GM23338 (cell line): ENCODE measurements around the gene TXN. TPM values are rescaled to one million over a fixed set of nuclear protein-coding genes. Genes with fewer than 3 reads are reported as not detected.
"Not testable (repeated sequence)": the region's sequence is repeated elsewhere in the genome, so short reads cannot be mapped to it uniquely, and the experiment has no call there.

Source experiments
- ATAC-seq: fragments of 200-7000 bp; cut with Tn5 transposase; 3 replicates; pipeline ENCODE4 v1.9.1; 2020
- DNase-seq: peaks from one replicate; pipeline ENCODE4 v3.0.0-alpha.2; 2015; ENCODE audit warnings: low spot score
- H2AFZ ChIP-seq: fragments of 200-600 bp; sonication (generic); 2 replicates; pipeline ENCODE4 v1.8.0; 2016; ENCODE audit warnings: antibody characterized with exemption, mild to moderate bottlenecking, moderate library complexity
- H3F3A ChIP-seq: fragments of 200-600 bp; sonication (generic); replicated peaks from 2 replicates; pipeline ENCODE4 v1.8.0; 2017; ENCODE audit warnings: antibody characterized with exemption, mixed run types, low read depth
- H3K27ac ChIP-seq: fragments of 200-600 bp; sonication (generic); 2 replicates; pipeline ENCODE4 v1.6.1; 2016; ENCODE audit warnings: low read depth
- H3K27me3 ChIP-seq: fragments of 200-600 bp; sonication (generic); 2 replicates; pipeline ENCODE4 v1.8.0; 2016; ENCODE audit warnings: mild to moderate bottlenecking, mixed run types, moderate library complexity; ENCODE audit not compliant: insufficient read depth
- H3K36me3 ChIP-seq: fragments of 200-600 bp; sonication (generic); 2 replicates; pipeline ENCODE4 v1.8.0; 2016; ENCODE audit warnings: mild to moderate bottlenecking; ENCODE audit not compliant: insufficient read depth
- H3K4me1 ChIP-seq: fragments of 200-600 bp; sonication (generic); 2 replicates; pipeline ENCODE4 v1.8.0; 2016; ENCODE audit warnings: mild to moderate bottlenecking, moderate library complexity; ENCODE audit not compliant: insufficient read depth
- H3K4me2 ChIP-seq: fragments of 200-600 bp; sonication (generic); 2 replicates; pipeline ENCODE4 v1.7.1; 2017; ENCODE audit warnings: mixed run types
- H3K4me3 ChIP-seq: fragments of 200-600 bp; sonication (generic); 2 replicates; pipeline ENCODE4 v1.6.1; 2016; ENCODE audit warnings: mixed run types
- H3K79me2 ChIP-seq: fragments of 200-600 bp; sonication (generic); replicated peaks from 2 replicates; pipeline ENCODE4 v1.8.0; 2017; ENCODE audit warnings: mild to moderate bottlenecking; ENCODE audit not compliant: insufficient read depth
- H3K9me2 ChIP-seq: fragments of 200-600 bp; sonication (generic); 2 replicates; pipeline ENCODE4 v1.8.0; 2017; ENCODE audit not compliant: insufficient read depth
- H4K20me1 ChIP-seq: fragments of 200-600 bp; sonication (generic); replicated peaks from 2 replicates; pipeline ENCODE4 v1.8.0; 2017; ENCODE audit warnings: mild to moderate bottlenecking; ENCODE audit not compliant: insufficient read depth
- H3K27ac Mint-ChIP-seq: 2 replicates; pipeline ENCODE4 v1.8.0; 2020; ENCODE audit warnings: inconsistent platforms, mild to moderate bottlenecking, moderate library complexity, mixed read lengths
- H3K27me3 Mint-ChIP-seq: 3 replicates; pipeline ENCODE4 v1.8.0; 2022; ENCODE audit warnings: low read depth, mild to moderate bottlenecking, moderate library complexity, mixed read lengths, inconsistent platforms; ENCODE audit not compliant: insufficient read depth, poor library complexity
- H3K36me3 Mint-ChIP-seq: 3 replicates; pipeline ENCODE4 v1.8.0; 2021; ENCODE audit warnings: low read depth, mild to moderate bottlenecking, inconsistent platforms, moderate library complexity, mixed read lengths
- H3K4me1 Mint-ChIP-seq: 3 replicates; pipeline ENCODE4 v1.8.0; 2020; ENCODE audit warnings: mild to moderate bottlenecking, inconsistent platforms, mixed read lengths
- H3K4me3 Mint-ChIP-seq: 3 replicates; pipeline ENCODE4 v1.8.0; 2021; ENCODE audit warnings: moderate library complexity, mild to moderate bottlenecking, inconsistent platforms, mixed read lengths
- H3K9me3 Mint-ChIP-seq: 3 replicates; pipeline ENCODE4 v1.8.0; 2020; ENCODE audit warnings: moderate library complexity, mild to moderate bottlenecking, inconsistent platforms, mixed read lengths
- CREB1 ChIP-seq: fragments of 250-450 bp; sonication (Bioruptor Pico); IDR thresholded peaks from 2 replicates; pipeline ENCODE4 v1.5.0; 2020; ENCODE audit warnings: low read depth, mild to moderate bottlenecking, moderate library complexity
- EZH2 ChIP-seq: fragments of 200-600 bp; sonication (generic); IDR thresholded peaks from one replicate; pipeline ENCODE4 v1.8.0; 2017; ENCODE audit warnings: antibody characterized with exemption, mild to moderate bottlenecking, low read depth; ENCODE audit not compliant: unreplicated experiment
- EZH2phosphoT487 ChIP-seq: fragments of 200-600 bp; sonication (generic); IDR thresholded peaks from one replicate; pipeline ENCODE4 v1.8.1; 2018; ENCODE audit warnings: antibody characterized with exemption; ENCODE audit not compliant: unreplicated experiment
- NANOG ChIP-seq: IDR thresholded peaks from 2 replicates; pipeline ENCODE4 v1.6.1; 2016; ENCODE audit warnings: antibody characterized with exemption, borderline replicate concordance
- polyA plus RNA-seq: library from polyadenylated mRNA; unstranded; fragments of >200 nt; fragmentation: Nextera tagmentation; extraction: Ambion mirVana; gene quantifications from 2 replicates; pipeline ENCODE4 v1.2.1, GENCODE V29; 2016
- total RNA-seq: library from RNA; depleted of rRNA; stranded (reverse); fragments of >200 nt; shearing (Covaris generic); gene quantifications from 2 replicates; pipeline ENCODE4 v1.2.3, GENCODE V29; 2014
- TF ChIP-seq, protein P1 (sequence below), 2 experiments: fragments of 200-600 bp in 1 of 2; sonication (generic) in 1 of 2; conservative IDR thresholded peaks; 2 replicates each; pipeline versions ENCODE4 v1.5.1 to v1.6.1; 2016 to 2017; ENCODE audit warnings: antibody characterized with exemption in 2 of 2, low read depth in 2 of 2, mild to moderate bottlenecking in 2 of 2, moderate library complexity in 1 of 2
- TF ChIP-seq, protein P2 (sequence below): fragments of 250-450 bp; sonication (Bioruptor Pico); IDR thresholded peaks from 2 replicates; pipeline ENCODE4 v1.5.0; 2020; ENCODE audit warnings: mild to moderate bottlenecking, moderate library complexity

The TXN gene
- total and polyA plus RNA-seq, 2 experiments from 2014 or later = 177 to 1,031 TPM

GRCh38 chr9:110252509-110253139 is 3.7 kb downstream of the TXN start (continued):
- TF ChIP-seq EZH2 = no peak
- TF ChIP-seq, protein P1, sequence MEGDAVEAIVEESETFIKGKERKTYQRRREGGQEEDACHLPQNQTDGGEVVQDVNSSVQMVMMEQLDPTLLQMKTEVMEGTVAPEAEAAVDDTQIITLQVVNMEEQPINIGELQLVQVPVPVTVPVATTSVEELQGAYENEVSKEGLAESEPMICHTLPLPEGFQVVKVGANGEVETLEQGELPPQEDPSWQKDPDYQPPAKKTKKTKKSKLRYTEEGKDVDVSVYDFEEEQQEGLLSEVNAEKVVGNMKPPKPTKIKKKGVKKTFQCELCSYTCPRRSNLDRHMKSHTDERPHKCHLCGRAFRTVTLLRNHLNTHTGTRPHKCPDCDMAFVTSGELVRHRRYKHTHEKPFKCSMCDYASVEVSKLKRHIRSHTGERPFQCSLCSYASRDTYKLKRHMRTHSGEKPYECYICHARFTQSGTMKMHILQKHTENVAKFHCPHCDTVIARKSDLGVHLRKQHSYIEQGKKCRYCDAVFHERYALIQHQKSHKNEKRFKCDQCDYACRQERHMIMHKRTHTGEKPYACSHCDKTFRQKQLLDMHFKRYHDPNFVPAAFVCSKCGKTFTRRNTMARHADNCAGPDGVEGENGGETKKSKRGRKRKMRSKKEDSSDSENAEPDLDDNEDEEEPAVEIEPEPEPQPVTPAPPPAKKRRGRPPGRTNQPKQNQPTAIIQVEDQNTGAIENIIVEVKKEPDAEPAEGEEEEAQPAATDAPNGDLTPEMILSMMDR (conservative IDR thresholded peaks at IDR 0.05; ENCODE audit: low read depth in 2 of 2) = no peak

- not testable (repeated sequence) for H3F3A ChIP-seq, H3K9me3 Mint-ChIP-seq, H3K4me3 ChIP-seq, H3K27me3 Mint-ChIP-seq, H3K27ac Mint-ChIP-seq, H3K4me2 ChIP-seq, H3K27ac ChIP-seq, DNase-seq, ATAC-seq, H3K9me2 ChIP-seq, H2AFZ ChIP-seq, H3K4me3 Mint-ChIP-seq, H3K27me3 ChIP-seq
- peaks cover 90% of the 10 kb centered on the region for H3K79me2 ChIP-seq
- Mint-ChIP-seq H3K36me3 (peaks cover 34% of the 10 kb centered on the region), H3K4me1 (peaks cover 24% of the 10 kb centered on the region)
- H3K4me1 ChIP-seq = peaks cover 12% of the 10 kb centered on the region
- H4K20me1 ChIP-seq = peaks cover 31% of the 10 kb centered on the region
- peaks cover 16% of the 10 kb centered on the region for H3K36me3 ChIP-seq
Measured at GRCh38 chr9:110251770-110252169, 4.5 kb downstream of the TXN start.

DNA sequence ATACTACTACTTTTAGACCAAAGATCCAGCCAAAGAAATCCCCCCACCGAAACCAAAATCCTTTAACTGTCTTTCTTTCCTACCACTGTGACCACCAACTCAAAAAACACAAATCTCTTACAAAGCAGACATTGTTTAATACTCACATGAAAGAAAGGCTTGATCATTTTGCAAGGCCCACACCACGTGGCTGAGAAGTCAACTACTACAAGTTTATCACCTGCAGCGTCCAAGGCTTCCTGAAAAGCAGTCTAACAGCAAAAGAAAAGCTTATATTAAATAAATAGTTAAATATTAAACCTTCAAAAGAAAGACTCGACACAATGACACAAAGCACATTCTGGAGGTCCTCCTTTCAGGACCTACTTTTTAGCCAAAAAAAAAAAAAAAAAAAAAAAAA is 5.1 kb downstream of the TXN start:
- H3K27me3 Mint-ChIP-seq = peaks cover 9% of the 10 kb centered on the region
- peaks cover 24% of the 10 kb centered on the region for H3K4me1 Mint-ChIP-seq
- DNase-seq (no peak), ATAC-seq (no peak)
- Histone ChIP-seq H3K4me3 (no peak overlapping the region), H3K79me2 (peaks cover 93% of the 10 kb centered on the region), H3K36me3 (peaks cover 16% of the 10 kb centered on the region), H4K20me1 (peaks cover 33% of the 10 kb centered on the region), H3K27me3 (no peaks in the 10 kb centered on the region), H3K27ac (no peak overlapping the region), H3K4me2 (no peak overlapping the region), H3K9me2 (no peaks in the 10 kb centered on the region), H3K4me1 (peaks cover 12% of the 10 kb centered on the region), H2AFZ (no peak overlapping the region), H3F3A (no peaks in the 10 kb centered on the region)
- TF ChIP-seq EZH2phosphoT487 (no peak), NANOG (no peak)
- no peak overlapping the region for H3K4me3 Mint-ChIP-seq
- peaks cover 40% of the 10 kb centered on the region for H3K36me3 Mint-ChIP-seq
- H3K27ac Mint-ChIP-seq = no peak overlapping the region
- H3K9me3 Mint-ChIP-seq = peaks cover 2% of the 10 kb centered on the region; the same call in 1 of the 3 replicates

DNA sequence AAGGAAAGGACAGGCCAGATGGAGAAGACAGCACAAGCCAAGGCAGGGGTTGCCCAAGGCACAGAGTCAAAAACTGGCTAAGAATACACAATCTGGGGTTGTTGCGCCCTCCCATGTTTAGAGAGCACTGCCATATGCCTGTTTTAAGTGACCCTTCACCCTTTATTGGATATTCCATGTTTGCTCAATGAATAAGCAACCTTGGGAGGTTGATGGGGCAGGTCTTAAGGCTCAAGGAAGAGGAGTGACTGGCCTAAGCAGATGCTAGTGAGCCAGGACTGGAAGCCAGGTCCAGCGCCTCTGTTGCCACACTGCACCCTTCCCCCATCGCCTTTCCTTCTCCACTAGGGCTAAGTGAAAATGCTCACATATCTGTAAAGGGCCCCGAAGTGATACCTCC is 6.7 kb downstream of the TXN start:
- DNase-seq = no peak
- TF ChIP-seq CREB1 (CRISPR knock-in tag) = no peak
- TF ChIP-seq, protein P2, sequence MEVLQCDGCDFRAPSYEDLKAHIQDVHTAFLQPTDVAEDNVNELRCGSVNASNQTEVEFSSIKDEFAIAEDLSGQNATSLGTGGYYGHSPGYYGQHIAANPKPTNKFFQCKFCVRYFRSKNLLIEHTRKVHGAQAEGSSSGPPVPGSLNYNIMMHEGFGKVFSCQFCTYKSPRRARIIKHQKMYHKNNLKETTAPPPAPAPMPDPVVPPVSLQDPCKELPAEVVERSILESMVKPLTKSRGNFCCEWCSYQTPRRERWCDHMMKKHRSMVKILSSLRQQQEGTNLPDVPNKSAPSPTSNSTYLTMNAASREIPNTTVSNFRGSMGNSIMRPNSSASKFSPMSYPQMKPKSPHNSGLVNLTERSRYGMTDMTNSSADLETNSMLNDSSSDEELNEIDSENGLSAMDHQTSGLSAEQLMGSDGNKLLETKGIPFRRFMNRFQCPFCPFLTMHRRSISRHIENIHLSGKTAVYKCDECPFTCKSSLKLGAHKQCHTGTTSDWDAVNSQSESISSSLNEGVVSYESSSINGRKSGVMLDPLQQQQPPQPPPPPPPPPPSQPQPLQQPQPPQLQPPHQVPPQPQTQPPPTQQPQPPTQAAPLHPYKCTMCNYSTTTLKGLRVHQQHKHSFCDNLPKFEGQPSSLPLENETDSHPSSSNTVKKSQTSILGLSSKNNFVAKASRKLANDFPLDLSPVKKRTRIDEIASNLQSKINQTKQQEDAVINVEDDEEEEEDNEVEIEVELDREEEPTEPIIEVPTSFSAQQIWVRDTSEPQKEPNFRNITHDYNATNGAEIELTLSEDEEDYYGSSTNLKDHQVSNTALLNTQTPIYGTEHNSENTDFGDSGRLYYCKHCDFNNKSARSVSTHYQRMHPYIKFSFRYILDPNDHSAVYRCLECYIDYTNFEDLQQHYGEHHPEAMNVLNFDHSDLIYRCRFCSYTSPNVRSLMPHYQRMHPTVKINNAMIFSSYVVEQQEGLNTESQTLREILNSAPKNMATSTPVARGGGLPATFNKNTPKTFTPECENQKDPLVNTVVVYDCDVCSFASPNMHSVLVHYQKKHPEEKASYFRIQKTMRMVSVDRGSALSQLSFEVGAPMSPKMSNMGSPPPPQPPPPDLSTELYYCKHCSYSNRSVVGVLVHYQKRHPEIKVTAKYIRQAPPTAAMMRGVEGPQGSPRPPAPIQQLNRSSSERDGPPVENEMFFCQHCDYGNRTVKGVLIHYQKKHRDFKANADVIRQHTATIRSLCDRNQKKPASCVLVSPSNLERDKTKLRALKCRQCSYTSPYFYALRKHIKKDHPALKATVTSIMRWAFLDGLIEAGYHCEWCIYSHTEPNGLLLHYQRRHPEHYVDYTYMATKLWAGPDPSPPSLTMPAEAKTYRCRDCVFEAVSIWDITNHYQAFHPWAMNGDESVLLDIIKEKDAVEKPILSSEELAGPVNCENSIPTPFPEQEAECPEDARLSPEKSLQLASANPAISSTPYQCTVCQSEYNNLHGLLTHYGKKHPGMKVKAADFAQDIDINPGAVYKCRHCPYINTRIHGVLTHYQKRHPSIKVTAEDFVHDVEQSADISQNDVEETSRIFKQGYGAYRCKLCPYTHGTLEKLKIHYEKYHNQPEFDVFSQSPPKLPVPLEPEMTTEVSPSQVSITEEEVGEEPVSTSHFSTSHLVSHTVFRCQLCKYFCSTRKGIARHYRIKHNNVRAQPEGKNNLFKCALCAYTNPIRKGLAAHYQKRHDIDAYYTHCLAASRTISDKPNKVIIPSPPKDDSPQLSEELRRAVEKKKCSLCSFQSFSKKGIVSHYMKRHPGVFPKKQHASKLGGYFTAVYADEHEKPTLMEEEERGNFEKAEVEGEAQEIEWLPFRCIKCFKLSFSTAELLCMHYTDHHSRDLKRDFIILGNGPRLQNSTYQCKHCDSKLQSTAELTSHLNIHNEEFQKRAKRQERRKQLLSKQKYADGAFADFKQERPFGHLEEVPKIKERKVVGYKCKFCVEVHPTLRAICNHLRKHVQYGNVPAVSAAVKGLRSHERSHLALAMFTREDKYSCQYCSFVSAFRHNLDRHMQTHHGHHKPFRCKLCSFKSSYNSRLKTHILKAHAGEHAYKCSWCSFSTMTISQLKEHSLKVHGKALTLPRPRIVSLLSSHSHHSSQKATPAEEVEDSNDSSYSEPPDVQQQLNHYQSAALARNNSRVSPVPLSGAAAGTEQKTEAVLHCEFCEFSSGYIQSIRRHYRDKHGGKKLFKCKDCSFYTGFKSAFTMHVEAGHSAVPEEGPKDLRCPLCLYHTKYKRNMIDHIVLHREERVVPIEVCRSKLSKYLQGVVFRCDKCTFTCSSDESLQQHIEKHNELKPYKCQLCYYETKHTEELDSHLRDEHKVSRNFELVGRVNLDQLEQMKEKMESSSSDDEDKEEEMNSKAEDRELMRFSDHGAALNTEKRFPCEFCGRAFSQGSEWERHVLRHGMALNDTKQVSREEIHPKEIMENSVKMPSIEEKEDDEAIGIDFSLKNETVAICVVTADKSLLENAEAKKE (CRISPR knock-in tag) = no peak
- Histone ChIP-seq H3K4me1 (peaks cover 9% of the 10 kb centered on the region), H3K4me2 (no peak overlapping the region), H3K9me2 (no peaks in the 10 kb centered on the region), H3K4me3 (no peak overlapping the region), H3K79me2 (peaks cover 79% of the 10 kb centered on the region), H3K27ac (no peak overlapping the region), H3F3A (no peaks in the 10 kb centered on the region), H2AFZ (no peak overlapping the region), H3K27me3 (no peaks in the 10 kb centered on the region), H3K36me3 (peaks cover 16% of the 10 kb centered on the region), H4K20me1 (peaks cover 29% of the 10 kb centered on the region)
- Mint-ChIP-seq H3K36me3 (peaks cover 41% of the 10 kb centered on the region), H3K9me3 (no peaks in the 10 kb centered on the region; the same call in 2 of the 3 replicates), H3K4me1 (peaks cover 20% of the 10 kb centered on the region), H3K4me3 (no peak overlapping the region), H3K27ac (no peak overlapping the region), H3K27me3 (peaks cover 5% of the 10 kb centered on the region)
- ATAC-seq = no peak
